ENCODE data around the gene HIGD2A. TPM values are rescaled to one million over a fixed set of nuclear protein-coding genes. Genes with fewer than 3 reads are reported as not detected.

HIGD2A gene
- total RNA-seq, 1 experiment from 2014 or later, result 172 TPM

- no peak for DNase-seq (ENCODE audit: extremely low read depth, low read depth)
These were observed 19.8 kb upstream of the HIGD2A start for GRCh38 chr5:176368726-176369125.

GRCh38 chr5:176369934-176370711, 18.4 kb upstream of the HIGD2A start:
- DNase-seq (ENCODE audit: extremely low read depth, low read depth), result no peak

GRCh38 chr5:176371621-176372539, 16.7 kb upstream of the HIGD2A start:
- no peak for DNase-seq (ENCODE audit: extremely low read depth, low read depth)

- DNase-seq (ENCODE audit: extremely low read depth, low read depth), result no peak
These were observed 15.3 kb upstream of the HIGD2A start for GRCh38 chr5:176373100-176373818.

GRCh38 chr5:176379881-176380280, 8.7 kb upstream of the HIGD2A start:
- DNase-seq (ENCODE audit: extremely low read depth, low read depth), result no peak

GRCh38 chr5:176381423-176381822, 7.1 kb upstream of the HIGD2A start:
- DNase-seq (ENCODE audit: extremely low read depth, low read depth), result no peak

- DNase-seq (ENCODE audit: extremely low read depth, low read depth), result no peak
These were observed 6.6 kb upstream of the HIGD2A start for GRCh38 chr5:176381979-176382378.

GRCh38 chr5:176382721-176383120, 5.8 kb upstream of the HIGD2A start:
- DNase-seq (ENCODE audit: extremely low read depth, low read depth), result no peak

GRCh38 chr5:176383248-176383905, 5.2 kb upstream of the HIGD2A start:
- DNase-seq (ENCODE audit: extremely low read depth, low read depth), result no peak

- no peak for DNase-seq (ENCODE audit: extremely low read depth, low read depth)
These were observed 4.6 kb upstream of the HIGD2A start for GRCh38 chr5:176383961-176384360.

- no peak for DNase-seq (ENCODE audit: extremely low read depth, low read depth)
These were observed 4.1 kb upstream of the HIGD2A start for GRCh38 chr5:176384366-176384930.

- no peak for DNase-seq (ENCODE audit: extremely low read depth, low read depth)
These were observed 3.6 kb upstream of the HIGD2A start for GRCh38 chr5:176384991-176385390.

GRCh38 chr5:176386491-176386890, 2.1 kb upstream of the HIGD2A start:
- no peak for DNase-seq (ENCODE audit: extremely low read depth, low read depth)

GRCh38 chr5:176387384-176387925, 1.1 kb upstream of the HIGD2A start:
- DNase-seq (ENCODE audit: extremely low read depth, low read depth), result no peak

GRCh38 chr5:176388003-176388443, 528 bp upstream of the HIGD2A start:
- no peak for DNase-seq (ENCODE audit: extremely low read depth, low read depth)

GRCh38 chr5:176389135-176390123, 878 bp downstream of the HIGD2A start:
- no peak for DNase-seq (ENCODE audit: extremely low read depth, low read depth)

- DNase-seq (ENCODE audit: extremely low read depth, low read depth), result no peak
These were observed 2.9 kb downstream of the HIGD2A start for GRCh38 chr5:176391479-176391878.

GRCh38 chr5:176391999-176392398, 3.4 kb downstream of the HIGD2A start:
- no peak for DNase-seq (ENCODE audit: extremely low read depth, low read depth)

GRCh38 chr5:176392526-176392925, 4.0 kb downstream of the HIGD2A start:
- no peak for DNase-seq (ENCODE audit: extremely low read depth, low read depth)

Data from NCI-H460 (cell line).